GM18520 (cell line): ENCODE measurements around the gene CABLES1.
"Not testable (repeated sequence)": the region's sequence is repeated elsewhere in the genome, so short reads cannot be mapped to it uniquely, and the experiment has no call there.

Experiments
- ATAC-seq: cut with Tn5 transposase; IDR thresholded peaks from one replicate; pipeline ENCODE4 v1.9.1; 2021; ENCODE audit not compliant: unreplicated experiment

CABLES1 gene

DNA sequence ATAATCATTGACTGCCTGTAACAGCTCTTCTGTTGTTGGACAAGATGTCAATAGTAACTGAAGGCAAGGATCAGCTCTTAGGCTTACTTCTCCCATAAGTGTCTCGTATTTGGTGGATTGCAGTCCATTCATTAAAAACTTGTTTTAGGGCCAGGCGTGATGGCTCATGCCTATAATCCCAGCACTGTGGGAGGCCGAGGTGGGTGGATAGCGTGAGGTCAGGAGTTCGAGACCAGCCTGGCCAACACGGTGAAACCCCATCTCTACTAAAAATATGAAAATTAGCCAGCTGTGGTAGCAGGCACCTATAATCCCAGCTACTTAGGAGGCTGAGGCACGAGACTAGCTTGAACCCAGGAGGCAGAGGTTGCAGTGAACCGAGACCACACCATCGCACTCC is 26.1 kb upstream of the CABLES1 start:
- not testable (repeated sequence) for ATAC-seq

DNA sequence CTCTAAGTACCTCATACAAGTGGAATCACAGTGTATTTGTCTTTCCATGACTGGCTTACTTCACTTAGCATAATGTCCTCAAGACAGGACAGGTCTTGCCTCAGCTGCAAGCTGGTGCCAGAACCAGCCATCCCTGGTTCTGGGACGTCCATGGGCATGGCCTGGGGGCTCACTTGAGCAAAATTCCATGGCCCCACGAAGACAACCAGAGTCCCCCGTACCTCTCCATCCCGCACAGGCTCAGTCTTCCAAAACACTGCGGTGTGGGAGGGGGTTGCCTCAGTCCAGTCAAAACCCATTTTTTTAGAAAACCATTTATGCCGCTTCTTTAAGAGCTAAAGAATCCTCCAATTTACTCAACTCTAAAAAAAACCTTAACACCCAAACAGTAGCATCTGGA is 21.7 kb upstream of the CABLES1 start:
- ATAC-seq = no peak

DNA sequence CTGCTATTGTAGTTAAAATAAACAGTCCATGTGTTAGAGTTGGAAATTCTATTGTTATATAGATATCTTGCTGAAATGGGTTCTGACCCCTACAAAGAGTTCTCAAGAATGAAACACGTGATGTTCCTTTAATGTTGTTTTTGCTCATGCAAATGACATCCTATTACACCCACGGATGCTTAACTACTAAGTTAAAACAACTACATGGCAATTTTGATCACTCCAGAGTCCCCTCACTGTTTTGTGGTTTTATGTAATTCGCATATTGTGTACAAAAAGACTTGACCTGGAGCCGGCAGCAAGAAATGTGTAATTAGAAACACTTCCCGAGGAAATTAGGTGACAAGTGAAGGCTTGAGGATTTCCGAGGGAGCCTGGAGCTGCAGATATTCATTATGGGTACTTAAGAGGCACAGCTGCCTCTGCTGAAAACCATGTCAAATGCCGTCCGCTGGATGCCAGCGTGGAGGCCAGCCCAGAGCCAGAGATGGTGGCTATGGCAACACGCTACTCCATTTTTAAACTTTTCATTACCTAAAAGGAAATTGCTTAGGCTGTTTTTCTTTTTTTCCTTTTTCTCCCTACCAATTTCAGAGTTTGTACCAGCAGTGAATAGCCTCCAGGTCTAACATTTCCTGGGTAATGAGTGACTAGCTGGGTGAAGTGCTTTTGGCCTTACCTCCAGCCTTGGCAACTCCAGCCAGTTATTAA is 21.0 kb upstream of the CABLES1 start:
- no peak for ATAC-seq

DNA sequence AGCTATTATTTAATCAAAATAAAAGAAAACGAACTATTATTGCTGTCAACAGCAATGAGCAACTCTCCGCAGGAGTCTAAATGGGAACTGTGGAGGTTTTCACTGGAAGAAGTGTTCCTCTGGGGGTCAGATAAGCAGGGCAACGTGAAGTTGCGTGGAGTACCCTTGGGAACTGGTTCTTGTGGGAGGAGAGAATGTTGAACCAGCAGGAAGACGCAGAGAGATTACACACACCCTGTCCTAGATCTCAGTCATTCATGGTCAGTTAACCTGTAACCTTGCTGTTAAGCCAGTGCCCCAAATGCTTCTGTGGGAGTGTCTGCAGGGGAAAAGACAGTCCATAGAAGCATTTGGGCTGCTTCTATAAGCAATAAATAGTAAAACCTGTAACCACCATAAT is 20.4 kb upstream of the CABLES1 start:
- ATAC-seq = no peak

DNA sequence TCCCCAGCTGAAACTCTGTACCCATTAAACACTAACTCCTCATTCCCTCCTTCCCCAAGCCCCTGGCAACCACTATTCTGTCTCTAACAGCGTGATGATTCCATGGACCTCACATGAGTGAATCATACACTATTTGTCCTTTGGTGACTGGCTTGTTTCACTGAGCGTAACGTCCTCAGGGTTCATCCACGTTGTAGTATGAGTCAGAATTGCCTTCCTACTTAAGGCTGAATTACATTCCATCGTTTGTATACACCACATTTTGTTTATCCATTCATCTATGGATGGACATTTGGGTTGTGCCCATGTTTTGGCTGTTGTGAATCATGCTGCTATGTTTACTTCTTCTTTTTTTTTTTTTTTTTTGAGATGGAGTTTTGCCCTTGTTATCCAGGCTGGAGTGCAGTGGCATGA is 19.6 kb upstream of the CABLES1 start:
- ATAC-seq = no peak

DNA sequence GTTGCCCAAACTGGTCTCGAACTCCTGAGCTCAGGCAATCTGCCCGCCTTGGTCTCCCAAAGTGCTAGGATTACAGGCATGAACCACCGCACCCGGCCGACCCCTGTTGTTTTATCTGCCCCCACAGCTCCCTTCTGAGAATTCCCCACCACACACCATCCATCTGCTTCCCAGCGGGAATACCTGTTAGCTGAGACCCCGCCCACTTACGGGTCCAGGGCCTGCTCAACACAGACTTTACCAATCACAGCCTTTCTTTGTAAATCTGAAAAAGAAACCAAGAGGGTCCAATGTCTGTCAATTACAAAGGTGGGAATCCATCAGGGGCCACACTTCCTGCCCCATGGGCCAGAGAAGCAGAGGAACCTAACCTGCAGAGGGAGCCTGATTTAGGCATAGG is 14.2 kb upstream of the CABLES1 start:
- ATAC-seq = no peak

DNA sequence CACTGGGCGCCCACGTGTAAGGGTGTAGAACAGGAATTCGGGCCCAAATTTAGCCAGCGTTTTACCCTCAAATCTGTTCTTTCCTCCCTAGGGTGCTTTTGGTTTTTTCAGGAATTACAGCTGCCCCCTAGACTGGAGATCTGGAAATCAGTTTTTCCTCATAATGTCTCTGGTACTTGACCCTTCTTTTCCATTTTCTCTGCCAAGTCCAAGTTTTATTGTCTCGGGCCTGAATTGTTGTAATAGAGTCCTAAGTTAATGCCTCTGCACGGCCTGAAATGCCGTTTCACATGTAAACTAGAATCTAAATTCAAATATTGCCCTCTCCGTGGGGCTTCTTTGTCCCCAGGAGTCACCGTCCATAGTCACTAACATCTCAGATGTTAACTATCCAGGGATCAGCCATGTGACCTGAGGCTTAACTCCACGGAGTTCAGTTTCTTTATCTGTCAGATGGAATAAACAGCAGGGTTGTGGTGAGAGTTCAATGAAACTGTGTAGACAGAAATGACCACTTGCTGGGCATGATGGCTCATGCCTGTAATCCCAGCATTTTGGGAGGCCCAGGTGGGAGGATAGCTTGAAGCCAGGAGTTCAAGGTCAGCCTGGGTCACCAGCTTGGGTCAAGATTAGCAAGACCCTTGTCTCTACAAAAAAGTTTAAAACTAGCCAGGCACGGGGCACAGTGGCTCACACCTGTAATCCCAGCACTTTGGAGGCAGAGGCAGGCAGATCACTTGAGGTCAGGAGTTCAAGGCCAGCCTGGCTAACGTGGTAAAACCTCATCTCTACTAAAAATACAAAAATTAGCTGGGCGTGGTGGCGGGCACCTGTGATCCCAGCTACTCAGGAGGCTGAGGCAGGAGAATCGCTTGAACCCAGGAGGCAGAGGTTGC is 12.7 kb upstream of the CABLES1 start:
- ATAC-seq = no peak

DNA sequence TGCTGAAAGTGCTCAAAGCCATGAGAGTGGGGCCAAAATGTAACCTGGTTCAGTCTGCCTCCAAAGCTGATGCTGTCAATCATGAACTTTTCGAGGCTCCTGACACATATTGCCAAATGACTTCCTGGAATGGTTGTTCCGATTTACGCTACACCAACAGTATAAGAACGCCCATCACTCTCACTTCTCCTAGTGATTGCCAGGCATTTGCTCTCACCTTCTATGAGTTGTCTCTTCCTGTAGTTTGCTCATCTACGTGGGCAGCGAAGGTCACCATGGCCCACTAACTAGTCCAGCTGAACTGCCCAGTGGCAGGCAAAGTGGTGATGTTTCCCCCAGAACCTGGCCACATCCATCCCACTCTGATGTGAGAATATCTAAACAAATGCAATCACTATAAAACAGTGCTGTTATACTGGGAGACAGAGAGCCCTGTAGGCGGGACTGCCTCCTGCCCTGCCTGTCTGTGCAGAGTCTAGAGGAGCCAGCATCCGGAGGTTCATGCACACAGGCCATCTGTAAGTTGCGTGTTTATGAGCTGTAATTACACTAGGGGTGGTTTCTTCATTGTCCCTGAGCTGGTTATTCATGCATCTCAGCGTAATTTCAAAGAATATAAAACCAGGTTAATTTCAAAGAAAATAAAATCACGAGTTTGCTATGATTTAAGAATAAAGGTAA is 8.8 kb upstream of the CABLES1 start:
- ATAC-seq = no peak

DNA sequence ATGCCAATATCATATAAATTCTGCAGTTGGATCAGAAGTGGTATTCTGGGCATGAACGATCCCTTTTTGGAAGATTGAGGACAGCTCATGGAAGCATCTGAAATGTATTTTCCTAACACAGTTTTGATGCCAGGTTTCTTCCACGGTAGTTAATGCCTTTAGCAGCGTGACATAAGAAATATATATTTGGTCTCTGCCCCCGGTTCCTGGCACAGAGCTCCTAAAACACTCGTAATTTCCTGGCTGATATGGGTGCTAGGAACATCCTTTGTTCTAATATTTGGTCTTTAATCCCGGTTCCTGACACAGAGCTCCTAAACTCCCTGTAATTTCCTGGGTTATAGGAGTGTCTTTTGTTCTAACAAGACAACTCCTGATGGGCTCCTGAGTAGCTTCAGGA is 8.2 kb upstream of the CABLES1 start:
- ATAC-seq = no peak

DNA sequence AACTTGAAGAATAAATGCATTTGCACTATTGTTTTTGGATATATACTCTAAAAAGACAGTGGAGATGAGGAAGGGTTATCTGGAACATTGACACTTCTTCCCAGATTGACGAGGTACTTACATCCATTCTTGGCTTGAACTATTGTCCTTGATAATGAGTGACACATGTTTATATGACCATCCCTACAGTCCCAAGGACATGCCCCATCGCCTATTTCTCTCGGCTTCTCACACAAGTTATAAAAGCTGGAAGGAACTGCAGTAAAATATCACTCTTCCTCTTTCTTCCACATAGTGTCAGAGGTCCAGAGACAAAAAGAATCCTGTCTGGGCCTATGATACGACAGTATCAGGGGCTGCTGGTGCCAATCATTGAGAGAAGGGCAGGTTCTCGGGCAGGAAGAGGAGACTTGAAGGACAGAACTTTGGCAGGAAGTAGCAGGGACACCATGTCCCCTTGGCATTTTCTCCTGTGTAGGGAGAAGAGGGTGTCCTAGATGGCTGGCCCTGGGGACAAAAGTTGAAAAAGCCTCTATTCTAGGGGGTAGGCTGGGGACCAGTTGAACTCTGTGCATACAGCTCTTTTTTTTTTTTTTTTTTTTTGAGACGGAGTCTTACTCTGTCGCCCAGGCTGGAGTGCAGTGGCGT is 5.8 kb upstream of the CABLES1 start:
- ATAC-seq = no peak

DNA sequence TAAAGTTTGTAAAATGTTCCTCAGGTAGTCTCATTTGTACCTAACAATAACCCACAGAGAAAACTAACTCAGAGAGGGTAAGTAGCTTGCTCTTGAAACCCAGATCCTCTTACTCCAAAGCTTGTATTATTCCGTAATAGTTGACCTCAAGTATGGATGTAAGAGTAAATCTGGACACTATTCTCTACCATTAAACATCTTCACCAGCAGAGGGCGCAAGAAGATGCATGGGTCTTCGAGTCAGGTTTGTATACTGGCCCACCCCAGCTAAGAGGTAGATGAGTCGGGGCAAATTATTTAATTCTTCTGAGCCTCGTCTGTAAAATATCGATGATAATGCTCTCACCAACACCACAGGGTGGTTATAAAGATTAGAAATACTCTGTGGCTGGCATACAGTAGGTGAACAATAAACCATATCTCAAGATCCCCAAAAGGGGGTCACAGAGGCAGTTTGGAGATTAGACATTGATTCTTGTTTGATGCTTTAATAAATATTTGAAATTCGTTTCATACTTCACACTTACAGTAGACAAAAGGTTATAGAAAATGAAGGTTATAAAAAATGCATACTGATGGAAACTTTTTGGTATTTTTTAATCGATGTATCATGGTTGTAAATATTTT is 3.5 kb upstream of the CABLES1 start:
- ATAC-seq = no peak

DNA sequence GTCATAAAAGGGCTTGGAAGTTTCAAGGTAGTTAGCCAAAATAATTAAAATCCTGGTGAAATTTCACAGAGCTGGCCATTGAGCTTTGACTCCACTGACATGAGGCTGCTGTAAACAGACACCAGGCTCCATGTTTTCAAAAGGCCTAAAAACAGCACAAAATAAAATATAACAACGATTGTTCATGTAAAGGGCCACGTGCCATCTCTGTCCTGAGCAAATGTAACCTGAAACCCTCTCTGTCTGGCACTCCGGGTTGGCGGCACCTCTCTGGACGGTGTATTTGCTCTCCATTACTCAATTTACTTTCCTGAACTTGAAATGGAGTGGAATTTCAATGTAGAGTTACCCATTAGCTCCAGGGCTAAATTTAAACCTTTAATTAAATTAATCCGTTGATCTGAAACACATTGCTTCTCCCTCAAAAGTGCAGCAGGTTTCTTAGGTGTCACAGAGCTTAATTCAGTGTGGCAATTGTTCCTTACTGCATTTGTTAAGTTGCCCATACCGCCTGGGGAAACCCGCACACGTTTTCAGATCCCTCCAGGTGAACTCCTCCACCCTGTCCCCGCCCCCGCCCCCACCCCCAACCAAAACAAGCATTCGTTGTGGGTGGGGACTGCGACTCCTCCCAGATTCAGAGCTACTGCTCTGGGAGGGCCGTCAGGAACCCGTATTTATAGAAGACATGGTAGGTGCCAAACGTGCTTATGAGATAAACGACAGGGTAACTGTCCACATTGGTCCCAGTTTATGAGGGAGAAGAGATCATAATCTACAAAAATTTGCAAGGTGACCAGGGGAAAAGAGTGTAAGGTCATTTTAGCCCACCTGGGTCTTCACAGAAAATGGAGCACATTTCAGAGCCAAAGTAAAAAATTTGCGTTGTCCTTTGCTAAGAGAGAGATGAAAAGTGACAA is 1.2 kb upstream of the CABLES1 start:
- ATAC-seq = no peak

DNA sequence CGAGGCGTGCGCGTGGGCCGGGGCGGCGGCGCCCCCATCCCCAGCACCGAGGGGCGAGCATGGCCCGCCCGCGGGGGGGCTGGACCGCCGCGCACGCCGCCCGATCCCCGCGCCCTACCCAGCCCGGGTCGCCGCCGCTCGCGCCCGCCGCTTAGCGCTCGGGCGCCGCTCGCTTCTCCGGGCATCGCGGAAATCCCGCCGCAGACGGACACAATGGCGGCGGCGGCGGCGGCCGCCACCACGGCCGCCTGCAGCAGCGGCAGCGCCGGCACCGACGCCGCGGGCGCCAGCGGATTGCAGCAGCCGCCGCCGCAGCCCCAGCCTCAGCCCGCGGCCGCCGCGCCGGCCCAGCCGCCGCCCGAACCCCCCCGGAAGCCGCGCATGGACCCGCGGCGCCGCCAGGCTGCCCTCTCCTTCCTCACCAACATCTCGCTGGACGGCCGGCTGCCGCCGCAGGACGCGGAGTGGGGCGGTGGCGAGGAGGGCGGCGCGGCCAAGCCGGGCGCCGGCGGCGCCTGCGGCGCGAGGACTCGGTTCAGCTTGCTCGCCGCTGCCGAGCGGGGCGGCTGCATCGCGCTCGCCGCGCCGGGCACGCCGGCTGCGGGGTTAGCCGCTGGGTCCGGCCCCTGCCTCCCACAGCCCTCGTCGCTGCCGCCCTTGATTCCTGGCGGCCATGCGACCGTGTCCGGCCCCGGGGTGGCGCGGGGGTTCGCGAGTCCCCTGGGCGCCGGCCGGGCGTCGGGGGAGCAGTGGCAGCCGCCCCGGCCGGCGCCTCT is 453 bp downstream of the CABLES1 start:
- ATAC-seq = peak; percentile 30

DNA sequence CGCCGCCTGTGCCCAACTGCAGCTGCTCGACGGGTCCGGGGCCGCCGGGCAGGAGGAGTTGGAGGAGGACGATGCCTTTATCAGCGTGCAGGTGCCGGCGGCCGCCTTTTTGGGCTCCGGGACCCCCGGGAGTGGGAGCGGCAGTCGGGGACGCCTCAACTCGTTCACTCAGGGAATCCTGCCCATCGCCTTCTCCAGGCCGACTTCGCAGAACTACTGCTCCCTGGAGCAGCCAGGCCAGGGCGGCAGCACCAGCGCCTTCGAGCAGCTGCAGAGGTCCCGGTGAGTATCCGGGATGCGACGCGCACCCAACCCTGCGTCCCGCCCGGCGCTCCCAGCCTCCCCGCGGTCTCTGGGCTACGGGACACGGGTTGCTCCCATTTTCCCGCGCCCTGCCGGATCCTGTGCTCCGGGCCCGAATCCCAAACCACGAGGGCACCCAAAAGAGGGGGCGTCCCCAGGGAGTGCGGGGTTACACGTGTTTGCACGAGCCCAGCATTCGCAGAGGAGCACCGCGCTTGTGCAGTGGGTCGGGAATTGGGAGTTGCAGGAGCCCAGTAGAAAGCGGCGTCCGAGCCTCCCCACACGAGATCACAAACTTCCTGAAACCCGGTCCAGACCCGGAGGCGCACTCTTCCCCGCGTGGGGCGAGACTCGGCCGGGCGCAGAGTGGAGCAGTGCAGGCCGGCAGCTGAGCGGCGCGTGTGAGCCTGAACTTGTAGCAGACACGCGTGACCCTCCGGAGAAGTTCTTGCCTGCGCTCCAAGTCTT is 1.2 kb downstream of the CABLES1 start:
- ATAC-seq = no peak

DNA sequence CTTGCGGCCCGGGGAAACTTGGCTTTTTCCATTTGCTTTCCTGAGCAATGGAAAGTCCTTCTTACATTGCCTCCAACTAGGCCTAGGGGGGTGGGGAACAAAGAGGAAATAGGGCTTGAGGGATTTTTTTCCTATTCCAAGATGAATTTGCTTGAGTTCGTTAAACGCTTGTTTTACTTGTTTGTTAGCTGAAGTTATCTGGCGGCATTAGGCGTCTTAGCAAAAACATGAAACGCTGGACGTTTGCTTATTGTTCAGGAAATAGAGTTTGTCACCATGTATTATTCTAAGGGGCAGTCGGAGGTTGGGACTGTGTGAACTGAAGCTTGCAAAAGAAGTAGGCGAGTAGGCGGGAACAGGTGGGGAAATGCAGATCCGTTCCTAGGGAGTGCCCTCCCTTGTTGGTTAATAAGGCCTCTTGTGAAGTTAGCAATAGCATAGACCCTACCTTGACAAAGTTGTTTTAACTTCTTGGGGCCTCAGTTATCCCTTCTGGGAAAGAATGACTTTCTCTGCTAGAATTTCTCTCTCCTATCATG is 1.9 kb downstream of the CABLES1 start:
- ATAC-seq = no peak

DNA sequence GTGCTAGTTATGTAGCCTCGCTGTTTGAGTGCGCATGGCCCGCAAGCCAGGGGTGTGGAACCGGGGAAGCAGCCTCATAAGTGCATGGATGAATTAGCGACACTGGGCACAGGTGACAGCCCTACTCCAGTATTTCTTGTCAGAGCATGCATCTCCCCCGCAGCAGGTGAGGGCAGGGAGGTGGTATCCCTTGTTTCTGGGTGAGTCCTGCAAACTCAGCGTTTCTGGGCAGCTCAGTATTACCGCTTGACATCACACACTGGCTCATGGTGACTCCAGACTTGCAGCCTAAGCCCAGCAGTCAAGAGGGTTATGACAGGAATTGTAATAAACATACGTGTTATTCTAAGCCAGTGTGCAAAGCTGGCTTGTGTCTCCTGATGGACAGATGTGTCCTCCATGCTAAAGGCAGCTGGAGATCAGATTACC is 2.5 kb downstream of the CABLES1 start:
- ATAC-seq = no peak

DNA sequence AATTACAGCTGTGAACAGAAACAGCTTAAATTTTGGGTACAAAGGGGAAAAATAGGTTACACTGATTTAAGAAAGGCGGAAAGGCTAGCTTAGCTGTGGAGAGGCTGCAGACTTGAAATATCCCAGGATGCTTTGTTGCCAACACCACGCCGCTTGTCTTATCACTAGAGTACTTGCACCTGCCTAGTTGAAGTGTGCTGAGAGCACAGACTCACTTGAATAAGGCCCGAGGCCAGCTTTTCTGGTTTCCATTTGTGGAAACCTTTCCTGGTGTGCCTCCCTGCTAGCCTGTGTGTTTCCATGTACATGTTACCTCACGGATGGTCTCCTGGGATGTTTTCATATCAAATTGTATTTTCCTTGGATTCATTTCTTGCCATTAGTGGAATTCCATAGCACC is 3.2 kb downstream of the CABLES1 start:
- no peak for ATAC-seq
